GM12874 (cell line): ENCODE results near the gene CYB5D1.

Experiments used
- TF ChIP-seq, protein P1 (sequence below): IDR thresholded peaks from 2 replicates; pipeline ENCODE4 v1.5.1; 2011; ENCODE audit warnings: low read depth, mild to moderate bottlenecking, control low read depth, low read length, moderate library complexity; ENCODE audit not compliant: insufficient read depth

Gene CYB5D1, protein sequence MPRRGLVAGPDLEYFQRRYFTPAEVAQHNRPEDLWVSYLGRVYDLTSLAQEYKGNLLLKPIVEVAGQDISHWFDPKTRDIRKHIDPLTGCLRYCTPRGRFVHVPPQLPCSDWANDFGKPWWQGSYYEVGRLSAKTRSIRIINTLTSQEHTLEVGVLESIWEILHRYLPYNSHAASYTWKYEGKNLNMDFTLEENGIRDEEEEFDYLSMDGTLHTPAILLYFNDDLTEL

DNA sequence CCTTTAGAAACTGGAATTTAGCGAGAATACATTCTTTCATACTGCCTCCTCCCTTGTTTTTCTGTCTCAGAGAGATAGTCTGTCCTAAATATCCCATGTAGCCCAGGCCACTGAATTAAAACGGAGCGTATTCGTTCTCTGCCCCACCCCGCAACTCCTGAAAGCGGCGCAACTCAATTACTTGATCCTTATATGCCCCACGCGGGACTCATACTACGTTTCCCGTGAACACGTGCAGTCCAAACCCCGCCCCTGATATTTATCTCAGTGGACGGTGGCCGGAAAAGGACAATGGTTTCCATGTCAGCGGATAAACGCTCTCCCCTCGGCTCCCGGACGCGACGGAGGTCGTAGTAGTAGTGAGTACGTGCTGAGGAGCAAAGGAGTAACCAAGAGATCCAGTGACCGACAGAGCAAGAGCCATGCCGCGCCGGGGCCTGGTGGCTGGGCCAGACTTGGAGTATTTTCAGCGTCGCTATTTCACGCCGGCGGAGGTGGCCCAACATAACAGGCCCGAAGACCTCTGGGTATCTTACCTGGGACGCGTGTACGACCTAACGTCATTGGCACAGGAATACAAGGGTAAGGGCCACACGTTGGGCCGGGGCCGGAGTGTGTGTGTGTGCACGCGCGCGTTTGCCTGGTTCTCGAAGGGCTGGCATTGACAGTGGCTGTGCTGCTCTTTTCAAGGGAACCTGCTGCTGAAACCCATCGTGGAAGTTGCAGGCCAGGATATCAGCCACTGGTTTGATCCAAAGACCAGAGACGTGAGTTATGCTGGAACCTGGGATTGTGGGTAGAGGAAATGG lies at the start of gene CYB5D1:
Gene CYB5D1, plus strand, starts transcription at position 291 of the 809 bp plus-strand sequence. Its CDS starts 132 bp downstream, at position 423.
- TF ChIP-seq, protein P1, sequence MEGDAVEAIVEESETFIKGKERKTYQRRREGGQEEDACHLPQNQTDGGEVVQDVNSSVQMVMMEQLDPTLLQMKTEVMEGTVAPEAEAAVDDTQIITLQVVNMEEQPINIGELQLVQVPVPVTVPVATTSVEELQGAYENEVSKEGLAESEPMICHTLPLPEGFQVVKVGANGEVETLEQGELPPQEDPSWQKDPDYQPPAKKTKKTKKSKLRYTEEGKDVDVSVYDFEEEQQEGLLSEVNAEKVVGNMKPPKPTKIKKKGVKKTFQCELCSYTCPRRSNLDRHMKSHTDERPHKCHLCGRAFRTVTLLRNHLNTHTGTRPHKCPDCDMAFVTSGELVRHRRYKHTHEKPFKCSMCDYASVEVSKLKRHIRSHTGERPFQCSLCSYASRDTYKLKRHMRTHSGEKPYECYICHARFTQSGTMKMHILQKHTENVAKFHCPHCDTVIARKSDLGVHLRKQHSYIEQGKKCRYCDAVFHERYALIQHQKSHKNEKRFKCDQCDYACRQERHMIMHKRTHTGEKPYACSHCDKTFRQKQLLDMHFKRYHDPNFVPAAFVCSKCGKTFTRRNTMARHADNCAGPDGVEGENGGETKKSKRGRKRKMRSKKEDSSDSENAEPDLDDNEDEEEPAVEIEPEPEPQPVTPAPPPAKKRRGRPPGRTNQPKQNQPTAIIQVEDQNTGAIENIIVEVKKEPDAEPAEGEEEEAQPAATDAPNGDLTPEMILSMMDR = no peak

DNA sequence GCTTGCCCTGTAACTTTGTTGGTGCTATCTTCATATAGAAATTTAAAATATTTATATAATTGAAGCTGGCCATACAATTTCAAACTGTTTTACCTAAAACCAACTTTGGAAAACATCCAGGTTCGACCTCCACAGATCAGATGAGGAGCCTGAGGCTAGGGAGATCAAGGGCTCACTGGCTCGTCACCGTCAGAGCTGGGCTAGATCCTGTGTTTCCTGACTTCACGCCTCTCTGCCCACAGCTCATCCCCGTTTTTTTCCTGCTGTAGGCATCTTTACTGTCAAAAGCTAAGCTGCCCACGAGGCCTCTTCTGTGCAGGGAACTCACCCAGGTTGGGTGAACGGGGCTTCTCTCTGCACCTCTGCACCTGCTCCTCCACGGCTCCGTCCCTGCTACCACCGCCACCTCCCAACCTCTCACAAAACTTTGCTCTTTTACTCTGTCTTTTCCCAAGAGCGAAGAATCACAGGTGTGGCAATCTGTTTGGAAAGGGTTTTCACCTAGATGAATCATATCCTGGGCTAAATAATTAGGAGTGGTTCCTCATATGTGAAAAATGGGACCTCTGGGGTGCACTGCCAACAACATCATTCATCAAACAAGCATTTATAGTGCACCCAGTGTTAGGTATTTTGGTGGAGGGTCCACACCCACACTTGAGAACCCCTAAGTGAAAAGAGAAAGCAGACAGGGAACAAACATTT lies 48.6 kb upstream of the CYB5D1 start:
- TF ChIP-seq, protein P1 = no peak

DNA sequence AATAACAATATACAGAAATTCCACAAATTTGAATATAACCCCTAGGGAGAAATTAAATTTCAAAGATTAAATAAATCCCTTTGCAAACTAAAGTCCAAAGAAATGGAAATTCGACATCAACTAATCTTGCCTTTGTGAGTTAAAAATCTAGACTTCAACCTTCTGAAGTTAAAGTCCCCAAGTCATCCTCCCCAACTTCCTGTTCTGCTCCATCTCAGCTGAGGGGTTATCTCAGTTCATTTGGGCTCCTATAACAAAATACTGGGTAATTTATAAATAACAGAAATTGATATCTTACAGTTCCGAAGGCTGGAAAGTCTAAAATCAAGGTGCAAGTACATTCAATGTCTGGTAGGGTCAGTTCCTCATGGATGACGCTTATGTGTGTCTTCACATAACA lies 46.6 kb upstream of the CYB5D1 start:
- TF ChIP-seq, protein P1 = no peak

DNA sequence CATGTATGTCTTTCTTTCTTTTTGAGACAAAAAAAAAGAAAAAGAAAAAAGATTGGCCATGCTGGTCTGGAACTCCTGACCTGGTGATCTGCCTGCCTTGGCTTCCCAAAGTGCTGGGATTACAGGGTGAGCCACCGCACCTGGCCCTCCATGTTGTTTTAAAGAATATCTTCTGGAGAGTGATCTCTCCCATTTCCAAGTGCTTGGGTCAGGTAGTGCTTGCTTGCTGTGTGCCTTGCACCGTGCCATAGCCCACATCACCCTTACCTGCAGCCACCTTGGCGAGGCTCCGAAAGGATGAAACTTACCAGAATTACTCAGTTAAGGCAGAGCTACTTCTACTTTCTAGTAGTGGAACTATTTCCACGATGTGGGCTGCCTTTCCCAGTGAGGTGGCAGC lies 42.8 kb upstream of the CYB5D1 start:
- TF ChIP-seq, protein P1 = no peak

DNA sequence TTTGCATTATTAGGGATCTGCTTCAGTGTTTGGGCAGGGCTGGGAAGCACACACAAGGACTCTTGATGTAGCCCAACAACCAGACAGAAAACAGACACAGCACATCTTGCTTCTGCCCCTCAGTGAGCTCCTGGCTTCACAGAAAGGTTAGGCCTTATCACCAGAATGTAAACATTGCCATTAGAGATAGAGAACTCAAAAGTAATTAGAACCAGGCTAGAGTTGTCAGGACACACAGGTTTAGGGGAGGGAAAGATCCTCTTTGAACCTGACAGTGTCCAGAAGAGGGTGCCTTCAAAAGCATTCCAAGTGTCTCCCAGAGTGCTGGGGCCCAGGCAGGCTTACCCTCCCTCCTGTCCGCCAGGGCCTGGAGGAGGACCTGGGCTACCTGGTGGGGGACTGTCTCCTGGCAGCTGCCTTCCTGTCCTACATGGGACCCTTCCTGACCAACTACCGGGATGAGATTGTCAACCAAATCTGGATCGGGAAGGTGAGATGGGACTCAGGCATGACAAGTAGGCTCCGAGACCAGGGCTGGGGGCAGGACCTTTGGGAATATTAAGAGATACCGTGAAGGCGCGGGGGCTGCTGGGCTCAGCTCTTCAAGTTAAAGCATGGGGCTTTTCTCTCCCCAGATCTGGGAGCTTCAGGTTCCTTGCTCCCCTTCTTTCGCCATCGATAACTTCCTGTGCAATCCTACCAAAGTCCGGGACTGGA lies 40.7 kb upstream of the CYB5D1 start:
- TF ChIP-seq, protein P1 = no peak

DNA sequence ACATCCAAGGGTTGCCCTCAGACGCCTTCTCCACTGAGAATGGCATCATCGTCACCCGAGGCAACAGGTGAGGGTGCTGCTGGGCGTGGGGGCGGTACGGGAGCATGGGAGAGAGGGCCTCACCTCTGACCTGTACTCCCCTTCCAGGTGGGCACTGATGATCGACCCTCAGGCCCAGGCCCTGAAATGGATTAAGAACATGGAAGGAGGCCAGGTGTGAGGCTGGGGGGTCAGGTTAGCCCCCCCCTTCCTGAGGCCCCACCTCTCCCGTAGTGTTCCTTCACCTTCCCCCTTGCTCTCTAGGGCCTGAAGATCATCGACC lies 40.2 kb upstream of the CYB5D1 start:
- TF ChIP-seq, protein P1 = no peak

DNA sequence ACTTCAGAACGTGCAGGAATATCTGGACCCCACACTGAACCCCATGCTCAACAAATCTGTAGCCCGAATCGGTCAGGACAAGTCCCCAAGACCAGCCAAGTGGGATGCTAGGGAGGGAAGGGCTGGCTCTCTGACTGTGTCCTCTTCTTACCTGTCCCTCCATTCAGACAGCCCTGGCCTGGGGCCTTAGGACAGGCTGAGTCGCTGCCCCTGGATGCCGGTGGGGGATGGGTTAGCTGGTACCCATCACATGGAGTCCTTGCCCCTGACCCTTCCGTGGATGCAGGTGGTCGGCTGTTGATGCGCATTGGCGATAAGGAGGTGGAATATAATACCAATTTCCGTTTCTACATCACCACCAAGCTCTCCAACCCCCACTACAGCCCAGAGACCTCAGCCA lies 39.8 kb upstream of the CYB5D1 start:
- TF ChIP-seq, protein P1 = no peak
